Trophoblast cell (in vitro differentiated cells and primary cell): Measurements from ENCODE around the gene BRCA2.

Source experiments
- DNase-seq, 2 donors: peaks; one replicate each; pipeline ENCODE4 v3.0.0-alpha.2; 2016
- H2AFZ ChIP-seq: 2 replicates; pipeline ENCODE4 v1.6.1; 2013; ENCODE audit warnings: low read length, moderate library complexity, mild to moderate bottlenecking; ENCODE audit not compliant: insufficient read depth, poor library complexity
- H2AK5ac ChIP-seq: 2 replicates; pipeline ENCODE4 v1.6.1; 2013; ENCODE audit warnings: mild to moderate bottlenecking, low read length
- H2BK120ac ChIP-seq: 2 replicates; pipeline ENCODE4 v1.6.1; 2013; ENCODE audit warnings: low read length, mild to moderate bottlenecking, moderate library complexity; ENCODE audit not compliant: insufficient read depth, poor library complexity
- H2BK12ac ChIP-seq: 2 replicates; pipeline ENCODE4 v1.6.1; 2013; ENCODE audit warnings: mild to moderate bottlenecking, low read length, moderate library complexity
- H2BK5ac ChIP-seq: 2 replicates; pipeline ENCODE4 v1.6.1; 2013; ENCODE audit warnings: low read length, low read depth, moderate library complexity, mild to moderate bottlenecking; ENCODE audit not compliant: poor library complexity
- H3K14ac ChIP-seq: 2 replicates; pipeline ENCODE4 v1.6.1; 2013; ENCODE audit warnings: mild to moderate bottlenecking, low read length
- H3K18ac ChIP-seq: 2 replicates; pipeline ENCODE4 v1.6.1; 2013; ENCODE audit warnings: mild to moderate bottlenecking, low read length
- H3K23ac ChIP-seq: 2 replicates; pipeline ENCODE4 v1.6.1; 2013; ENCODE audit warnings: low read length
- H3K27ac ChIP-seq: 2 replicates; pipeline ENCODE4 v1.5.1; 2013; ENCODE audit warnings: low read depth, mild to moderate bottlenecking, inconsistent platforms, low read length, moderate library complexity
- H3K27me3 ChIP-seq: 2 replicates; pipeline ENCODE4 v1.6.1; 2013; ENCODE audit warnings: inconsistent platforms, mild to moderate bottlenecking, low read length, moderate library complexity; ENCODE audit not compliant: insufficient read depth
- H3K36me3 ChIP-seq, 2 experiments: 1 replicate in 1 of 2; 2 replicates in 1 of 2; pipeline ENCODE4 v1.6.1; 2013; ENCODE audit warnings: low read length in 2 of 2, mild to moderate bottlenecking in 2 of 2, moderate library complexity in 1 of 2; ENCODE audit not compliant: insufficient read depth in 2 of 2, control insufficient read depth in 1 of 2
- H3K4ac ChIP-seq: 2 replicates; pipeline ENCODE4 v1.6.1; 2013; ENCODE audit warnings: low read depth, mild to moderate bottlenecking, low read length, moderate library complexity
- H3K4me1 ChIP-seq, 2 experiments: 1 replicate in 1 of 2; 2 replicates in 1 of 2; pipeline ENCODE4 v1.6.1; 2013; ENCODE audit warnings: low read length in 2 of 2, mild to moderate bottlenecking in 2 of 2, moderate library complexity in 1 of 2; ENCODE audit not compliant: insufficient read depth in 2 of 2, control insufficient read depth in 1 of 2
- H3K4me2 ChIP-seq: 2 replicates; pipeline ENCODE4 v1.6.1; 2013; ENCODE audit warnings: inconsistent platforms, mild to moderate bottlenecking, low read length, moderate library complexity
- H3K4me3 ChIP-seq: 2 replicates; pipeline ENCODE4 v1.5.1; 2013; ENCODE audit warnings: mild to moderate bottlenecking, low read depth, low read length, inconsistent platforms
- H3K79me1 ChIP-seq: one replicate; pipeline ENCODE4 v1.6.1; 2013; ENCODE audit warnings: low read length
- H3K79me2 ChIP-seq: 2 replicates; pipeline ENCODE4 v1.6.1; 2013; ENCODE audit warnings: low read length, mild to moderate bottlenecking; ENCODE audit not compliant: control insufficient read depth, insufficient read depth, poor library complexity
- H3K9ac ChIP-seq: 2 replicates; pipeline ENCODE4 v1.6.1; 2013; ENCODE audit warnings: mild to moderate bottlenecking, low read length
- H3K9me3 ChIP-seq: 2 replicates; pipeline ENCODE4 v1.6.1; 2013; ENCODE audit warnings: low read depth, mild to moderate bottlenecking, control low read depth, inconsistent platforms, low read length; ENCODE audit not compliant: insufficient read depth
- H4K12ac ChIP-seq: 2 replicates; pipeline ENCODE4 v1.6.1; 2013; ENCODE audit warnings: low read depth, mild to moderate bottlenecking, low read length, moderate library complexity
- H4K8ac ChIP-seq: 2 replicates; pipeline ENCODE4 v1.6.1; 2013; ENCODE audit warnings: low read depth, mild to moderate bottlenecking, low read length, moderate library complexity
- H4K91ac ChIP-seq: one replicate; pipeline ENCODE4 v1.6.1; 2013; ENCODE audit warnings: low read depth, mild to moderate bottlenecking, low read length, moderate library complexity
- WGBS: extraction: QIAGEN DNeasy Blood & Tissue Kit; methylation state at CpG from one replicate; pipeline ENCODE4 v1.1.7; 2013; ENCODE audit warnings: missing lambda C conversion rate; ENCODE audit not compliant: insufficient read length, insufficient coverage; ENCODE audit errors: extremely low coverage; 5-methylcytosine and 5-hydroxymethylcytosine counted together

Gene BRCA2

DNA sequence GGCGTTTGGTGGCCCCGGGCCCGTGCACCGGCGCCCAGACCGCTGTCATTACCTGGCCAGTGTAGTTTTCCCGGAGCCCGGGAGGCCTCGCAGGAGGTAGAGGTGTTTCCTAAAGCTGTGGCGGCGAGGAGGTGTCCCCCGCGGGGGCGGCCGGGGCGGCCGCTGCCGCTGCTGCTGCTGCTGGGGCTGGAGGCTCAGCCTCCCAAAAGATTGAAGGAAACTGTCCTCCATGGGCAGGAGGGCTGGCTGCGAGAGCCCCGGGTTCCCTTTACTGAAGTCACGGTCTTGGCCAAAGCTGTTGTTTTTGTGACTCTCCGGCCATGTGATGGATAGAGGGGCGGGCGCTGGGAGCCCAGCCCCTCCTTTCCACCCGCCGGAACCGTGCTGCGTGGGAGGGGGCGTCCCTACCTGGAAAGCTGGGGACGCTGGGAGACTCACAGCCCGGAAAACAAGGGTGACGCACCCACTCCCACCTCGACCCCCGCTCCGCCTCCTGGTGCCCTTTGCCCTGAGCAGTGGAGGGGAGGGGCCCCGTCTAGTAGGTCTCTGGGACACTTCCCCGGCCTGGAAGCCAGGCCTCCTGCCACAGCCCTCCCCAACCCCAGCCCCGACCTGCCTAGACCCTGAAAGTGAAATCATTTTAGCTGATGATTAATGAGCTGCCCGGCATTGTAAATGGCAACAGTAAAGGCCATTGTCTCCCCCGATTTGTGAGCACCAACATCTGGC is 112.7 kb downstream of the BRCA2 start, which contains the start of gene N4BP2L1:
N4BP2L1 (minus strand) TSS at position 279 of the 729 bp plus-strand sequence; CDS start at position 231, 48 bp downstream.
- Histone ChIP-seq H2AFZ (peak within 1 kb of the TSS; percentile 88), H2BK12ac (no peak within 1 kb of the TSS), H4K12ac (peak within 1 kb of the TSS; percentile 64), H2AK5ac (no peak within 1 kb of the TSS), H3K4ac (no peak within 1 kb of the TSS), H3K36me3 (peaks cover 0 to 2% of the 10 kb centered on the region in 2 experiments), H3K4me3 (peak within 1 kb of the TSS; percentile 80), H3K23ac (no peak within 1 kb of the TSS), H3K18ac (no peak within 1 kb of the TSS), H4K91ac (no peak within 1 kb of the TSS), H3K4me2 (peak within 1 kb of the TSS; percentile 100), H3K27ac (no peak within 1 kb of the TSS), H3K9ac (peak within 1 kb of the TSS; percentile 60), H2BK5ac (no peak within 1 kb of the TSS), H3K79me1 (no peaks in the 10 kb centered on the region), H3K4me1 (peaks cover 3% of the 10 kb centered on the region in 2 experiments), H3K27me3 (peaks cover 5% of the 10 kb centered on the region), H3K79me2 (no peaks in the 10 kb centered on the region), H2BK120ac (no peak within 1 kb of the TSS), H3K9me3 (peaks cover 2% of the 10 kb centered on the region), H4K8ac (peak within 1 kb of the TSS; percentile 57), H3K14ac (peak within 1 kb of the TSS; percentile 31)
- WGBS: no CpG with 5 or more reads among the region's 40 CpGs
- peak; percentile 28 to 39 for DNase-seq

DNA sequence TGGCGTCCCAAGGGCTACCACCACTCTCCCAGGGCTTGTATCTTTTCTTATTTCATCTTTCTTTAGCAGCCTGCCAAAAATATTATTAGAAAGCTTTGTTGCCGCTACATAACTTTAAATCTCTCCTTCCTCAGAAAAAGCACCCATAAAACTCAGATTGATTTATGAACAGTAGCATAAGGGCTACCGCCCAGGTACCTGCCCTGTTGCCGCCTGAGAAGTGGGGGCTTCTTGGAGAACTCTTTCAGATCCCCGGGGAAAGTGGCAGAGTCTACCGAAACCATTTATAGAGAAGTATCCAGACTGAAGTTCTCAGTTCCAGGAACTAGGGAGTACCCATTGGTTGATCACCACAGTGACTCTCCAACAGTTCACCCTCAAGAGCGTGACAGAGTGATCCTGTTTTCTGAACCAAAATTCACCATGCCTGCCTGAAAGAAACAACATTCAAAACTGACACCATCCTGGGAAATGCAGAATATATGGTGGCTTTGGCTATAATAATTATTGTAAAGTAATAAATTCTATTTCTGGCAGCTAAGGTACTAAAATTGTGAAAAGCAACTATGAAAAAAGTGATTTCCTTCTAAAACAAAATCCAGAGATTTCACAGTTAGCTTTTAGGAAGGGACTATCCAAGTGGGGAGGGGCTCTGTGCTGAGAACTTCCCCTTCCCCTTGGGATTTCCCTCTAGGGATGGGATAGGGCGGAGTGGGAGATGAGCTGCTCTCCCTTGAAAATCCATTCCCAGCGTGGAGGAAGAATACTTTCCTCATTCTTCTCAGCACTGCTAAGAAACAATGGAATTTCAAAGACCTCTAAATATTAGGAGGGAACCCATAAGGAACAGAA is 113.5 kb downstream of the BRCA2 start:
- H2BK120ac ChIP-seq: no peak overlapping the region
- peak overlapping the region; percentile 100 for H3K4me2 ChIP-seq
- H3K9me3 ChIP-seq: peaks cover 2% of the 10 kb centered on the region
- H3K79me2 ChIP-seq: no peaks in the 10 kb centered on the region
- peak overlapping the region; percentile 80 for H3K4me3 ChIP-seq
- no peak overlapping the region for H3K4ac ChIP-seq
- H4K91ac ChIP-seq: no peak overlapping the region
- no peak overlapping the region for H2BK5ac ChIP-seq
- peak overlapping the region; percentile 57 for H4K8ac ChIP-seq
- DNase-seq: peak in 1 of 2 donors; percentile 18
- peak overlapping the region; percentile 88 for H2AFZ ChIP-seq
- peaks cover 3% of the 10 kb centered on the region in 2 experiments for H3K4me1 ChIP-seq
- no CpG with 5 or more reads among the region's 9 CpGs for WGBS
- no peak overlapping the region for H3K9ac ChIP-seq
- no peak overlapping the region for H3K27ac ChIP-seq
- no peak overlapping the region for H3K23ac ChIP-seq
- H3K36me3 ChIP-seq: peaks cover 0 to 2% of the 10 kb centered on the region in 2 experiments
- no peak overlapping the region for H2AK5ac ChIP-seq
- H3K18ac ChIP-seq: no peak overlapping the region
- no peaks in the 10 kb centered on the region for H3K79me1 ChIP-seq
- H4K12ac ChIP-seq: peak overlapping the region; percentile 64
- H3K27me3 ChIP-seq: peaks cover 5% of the 10 kb centered on the region
- no peak overlapping the region for H2BK12ac ChIP-seq
- H3K14ac ChIP-seq: no peak overlapping the region

DNA sequence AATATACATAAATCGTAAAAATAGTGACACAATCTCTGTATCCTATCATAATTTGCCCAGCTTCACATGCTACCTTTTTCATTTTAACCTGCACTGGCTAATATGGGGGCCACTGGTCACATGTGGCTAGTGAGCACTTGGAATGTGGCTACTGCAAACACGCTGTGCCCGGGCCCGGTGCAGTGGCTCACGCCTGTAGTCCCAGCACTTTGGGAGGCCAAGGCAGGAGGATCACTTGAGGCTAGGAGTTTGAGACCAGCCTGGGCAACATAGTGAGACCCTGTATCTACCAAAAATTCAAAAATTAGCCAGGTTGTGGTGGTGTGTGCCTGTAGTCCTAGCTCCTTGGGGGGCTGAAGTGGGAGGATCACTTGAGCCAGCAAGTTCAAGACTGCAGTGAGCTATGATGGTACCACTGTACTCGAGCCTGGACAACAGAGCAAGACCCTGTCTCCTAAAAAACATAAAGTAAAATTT is 114.2 kb downstream of the BRCA2 start:
- Histone ChIP-seq H3K27me3 (peaks cover 5% of the 10 kb centered on the region), H3K4me3 (no peak overlapping the region), H3K23ac (no peak overlapping the region), H3K18ac (no peak overlapping the region), H3K27ac (no peak overlapping the region), H3K36me3 (peaks cover 0 to 2% of the 10 kb centered on the region in 2 experiments), H4K91ac (no peak overlapping the region), H3K4me2 (no peak overlapping the region), H3K9me3 (peaks cover 2% of the 10 kb centered on the region), H3K79me2 (no peaks in the 10 kb centered on the region), H3K14ac (no peak overlapping the region), H2AK5ac (no peak overlapping the region), H4K12ac (no peak overlapping the region), H3K4ac (no peak overlapping the region), H3K79me1 (no peaks in the 10 kb centered on the region), H2BK120ac (no peak overlapping the region), H3K4me1 (peaks cover 3% of the 10 kb centered on the region in 2 experiments), H2AFZ (no peak overlapping the region), H4K8ac (no peak overlapping the region), H2BK12ac (no peak overlapping the region), H2BK5ac (no peak overlapping the region), H3K9ac (no peak overlapping the region)
- no peak for DNase-seq
- WGBS: no CpG with 5 or more reads among the region's 6 CpGs

DNA sequence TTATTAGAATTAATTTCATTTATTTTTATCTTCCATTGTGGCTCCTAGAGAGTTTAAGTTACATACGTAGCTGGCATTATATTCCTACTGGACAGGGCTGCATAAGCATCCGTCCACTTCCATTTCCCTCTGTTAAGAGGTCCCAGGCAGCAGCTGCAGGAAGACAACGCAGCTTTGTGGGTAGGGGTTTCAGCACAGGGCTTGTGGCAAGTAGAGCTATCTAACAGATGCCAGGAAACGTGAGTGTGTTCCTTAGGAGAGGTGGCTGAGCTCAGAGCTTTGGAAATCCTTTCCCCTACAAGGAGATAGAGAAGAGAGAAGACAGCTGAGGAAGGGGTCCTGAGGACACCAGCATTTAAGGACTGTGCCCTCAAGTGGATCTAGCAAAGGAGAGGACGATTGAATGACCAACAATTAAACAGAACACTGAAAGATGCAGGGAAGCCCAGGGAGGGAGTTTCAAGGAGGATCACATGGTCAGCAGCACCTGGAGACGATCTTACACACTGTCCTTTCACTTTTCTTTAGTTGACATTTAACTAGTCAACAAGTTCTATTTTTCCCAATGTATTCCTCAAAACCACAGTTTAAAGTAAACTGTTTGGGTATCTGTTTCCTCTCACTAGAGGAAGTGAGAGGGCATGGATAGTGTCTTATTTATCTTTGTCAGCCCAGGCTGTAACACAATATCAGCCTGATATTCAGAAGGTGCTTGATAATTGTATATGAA is 114.9 kb downstream of the BRCA2 start:
- no peak overlapping the region for H4K8ac ChIP-seq
- H2AK5ac ChIP-seq: no peak overlapping the region
- no peaks in the 10 kb centered on the region for H3K79me2 ChIP-seq
- no peak overlapping the region for H3K27ac ChIP-seq
- H3K4ac ChIP-seq: no peak overlapping the region
- H2BK5ac ChIP-seq: no peak overlapping the region
- H3K27me3 ChIP-seq: peaks cover 5% of the 10 kb centered on the region
- H4K91ac ChIP-seq: no peak overlapping the region
- no peak overlapping the region for H4K12ac ChIP-seq
- no peaks in the 10 kb centered on the region for H3K79me1 ChIP-seq
- H3K36me3 ChIP-seq: peaks cover 2% of the 10 kb centered on the region in 2 experiments
- no peak overlapping the region for H3K14ac ChIP-seq
- H3K23ac ChIP-seq: no peak overlapping the region
- no CpG with 5 or more reads among the region's 6 CpGs for WGBS
- H2BK12ac ChIP-seq: no peak overlapping the region
- no peak overlapping the region for H3K9ac ChIP-seq
- H3K9me3 ChIP-seq: peaks cover 2% of the 10 kb centered on the region
- no peak for DNase-seq
- no peak overlapping the region for H3K18ac ChIP-seq
- no peak overlapping the region for H2BK120ac ChIP-seq
- no peak overlapping the region for H3K4me3 ChIP-seq
- H3K4me2 ChIP-seq: no peak overlapping the region
- H2AFZ ChIP-seq: no peak overlapping the region
- peaks cover 3% of the 10 kb centered on the region in 2 experiments for H3K4me1 ChIP-seq
